Immature natural killer cell (primary cell): ENCODE measurements around the gene RFT1. TPM values are rescaled to one million over a fixed set of nuclear protein-coding genes. Genes with fewer than 3 reads are reported as not detected.

Source experiments
- DNase-seq, 3 donors: peaks; one replicate each; pipeline ENCODE4 v3.0.0; 2022; ENCODE audit warnings: mixed read lengths in 1 of 3
- H3K27ac Mint-ChIP-seq, 6 donors: one replicate each; pipeline ENCODE4 v1.8.0; 2020; ENCODE audit warnings: mixed read lengths in 6 of 6, mild to moderate bottlenecking in 5 of 6, inconsistent platforms in 4 of 6, moderate library complexity in 3 of 6
- H3K27me3 Mint-ChIP-seq, 3 donors: one replicate each; pipeline ENCODE4 v1.8.0; 2020 to 2021; ENCODE audit warnings: low read depth in 3 of 3, mild to moderate bottlenecking in 3 of 3, mixed read lengths in 3 of 3, moderate library complexity in 3 of 3, inconsistent platforms in 1 of 3
- H3K36me3 Mint-ChIP-seq, 3 donors: one replicate each; pipeline ENCODE4 v1.8.0; 2020; ENCODE audit warnings: mixed read lengths in 3 of 3, inconsistent platforms in 2 of 3, mild to moderate bottlenecking in 2 of 3
- H3K4me1 Mint-ChIP-seq, 2 donors: one replicate each; pipeline ENCODE4 v1.8.0; 2020; ENCODE audit warnings: inconsistent platforms in 2 of 2, mild to moderate bottlenecking in 2 of 2, mixed read lengths in 2 of 2, moderate library complexity in 1 of 2
- H3K4me3 Mint-ChIP-seq, 5 donors: one replicate each; pipeline ENCODE4 v1.8.0; 2020; ENCODE audit warnings: mild to moderate bottlenecking in 5 of 5, mixed read lengths in 5 of 5, inconsistent platforms in 3 of 5, moderate library complexity in 3 of 5
- H3K9me3 Mint-ChIP-seq, 6 donors: one replicate each; pipeline ENCODE4 v1.8.0; 2020; ENCODE audit warnings: mild to moderate bottlenecking in 6 of 6, mixed read lengths in 6 of 6, inconsistent platforms in 4 of 6, moderate library complexity in 3 of 6
- polyA plus RNA-seq, 3 donors: library from polyadenylated mRNA; unstranded; fragments of 300-500 nt; fragmentation: Illumina TruSeq; gene quantifications; one replicate each; pipeline ENCODE4 v1.2.3, GENCODE V29; 2021

RFT1 gene
- polyA plus RNA-seq, 3 donors from 2014 or later: 14.2 to 29.2 (median 21.7) TPM

DNA sequence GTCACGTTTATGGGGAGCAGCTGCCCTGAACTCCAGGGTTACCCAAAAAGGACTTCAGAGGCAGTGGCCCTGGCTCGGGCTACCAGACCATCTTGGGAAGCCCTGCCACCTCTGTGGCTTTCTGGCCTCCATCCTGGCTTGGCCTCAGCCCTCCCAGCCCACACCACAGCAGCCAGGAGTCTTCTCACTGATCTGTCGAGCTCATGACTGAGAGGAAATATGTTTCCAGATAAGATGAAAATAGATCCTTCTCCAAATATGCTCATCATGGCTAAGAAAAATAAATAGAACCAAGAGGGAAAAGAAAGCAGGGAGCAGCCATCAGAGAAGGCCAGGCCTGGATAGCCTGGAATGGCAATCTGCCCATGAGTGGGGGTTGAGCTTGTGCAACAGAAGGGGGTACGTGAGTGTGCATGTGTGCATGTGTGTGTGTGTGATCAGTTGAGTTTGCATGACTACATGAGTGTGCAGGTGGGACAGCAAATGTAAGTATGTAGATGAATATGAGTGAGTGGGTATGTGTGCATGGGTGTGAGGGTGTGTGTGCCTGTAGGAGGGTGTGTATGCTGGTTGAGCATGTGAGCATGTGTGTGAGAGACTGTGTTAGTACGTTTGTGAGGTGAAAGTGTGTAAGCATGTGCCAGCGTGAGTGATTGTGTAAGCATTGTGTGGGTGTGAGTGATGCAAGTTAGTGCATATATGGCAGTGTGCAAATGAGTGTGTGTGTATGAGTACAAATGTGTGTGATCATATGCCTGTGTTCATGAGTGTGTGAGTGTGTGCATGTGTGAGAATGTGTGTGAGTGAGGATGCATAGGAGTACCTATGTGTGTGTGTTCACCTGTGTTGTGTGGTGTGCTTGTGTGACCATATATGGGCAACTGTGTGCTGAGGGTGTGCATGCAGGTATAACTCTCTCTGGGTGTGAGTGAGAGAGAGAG, 9.9 kb upstream of the RFT1 start:
- H3K4me3 Mint-ChIP-seq: no peak overlapping the region
- H3K27me3 Mint-ChIP-seq: peaks cover 0 to 2% (median 0%) of the 10 kb centered on the region in 3 donors
- DNase-seq: no peak
- H3K4me1 Mint-ChIP-seq: no peaks in the 10 kb centered on the region
- no peaks in the 10 kb centered on the region for H3K36me3 Mint-ChIP-seq
- peak overlapping the region in 1 of 6 donors; percentile 37 for H3K27ac Mint-ChIP-seq
- H3K9me3 Mint-ChIP-seq: no peaks in the 10 kb centered on the region

DNA sequence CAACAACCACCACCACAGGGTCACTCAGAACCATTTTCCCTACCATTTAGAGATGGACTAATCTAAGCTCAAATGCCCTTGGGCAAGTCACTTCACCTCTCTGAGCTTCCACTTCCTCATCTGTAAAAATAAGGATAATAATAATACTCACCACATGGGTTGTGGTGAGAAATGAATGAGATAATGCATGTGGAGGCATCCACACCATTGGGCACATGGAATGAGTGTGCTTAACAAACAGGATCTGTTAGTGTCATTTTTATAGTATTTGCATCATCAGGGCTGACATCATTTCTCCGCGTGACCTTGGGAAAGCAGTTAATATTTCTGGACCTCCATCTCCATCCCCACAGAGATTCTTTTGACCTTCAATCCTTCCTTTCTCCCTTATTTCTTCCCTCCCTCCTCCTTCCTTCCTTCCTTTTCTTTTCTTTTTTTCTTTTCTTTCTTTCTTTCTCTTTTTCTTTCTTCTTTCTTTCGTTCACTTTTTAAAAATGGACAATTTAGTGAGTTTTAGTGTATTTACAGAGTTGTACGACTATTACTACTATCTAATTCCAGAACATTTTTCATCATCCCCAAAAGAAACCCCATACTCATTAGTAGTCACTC, 7.7 kb upstream of the RFT1 start:
- Mint-ChIP-seq H3K36me3 (no peaks in the 10 kb centered on the region), H3K4me3 (no peak overlapping the region), H3K4me1 (no peaks in the 10 kb centered on the region), H3K9me3 (no peaks in the 10 kb centered on the region), H3K27ac (no peak overlapping the region), H3K27me3 (peaks cover 0 to 2% (median 0%) of the 10 kb centered on the region in 3 donors)
- no peak for DNase-seq

DNA sequence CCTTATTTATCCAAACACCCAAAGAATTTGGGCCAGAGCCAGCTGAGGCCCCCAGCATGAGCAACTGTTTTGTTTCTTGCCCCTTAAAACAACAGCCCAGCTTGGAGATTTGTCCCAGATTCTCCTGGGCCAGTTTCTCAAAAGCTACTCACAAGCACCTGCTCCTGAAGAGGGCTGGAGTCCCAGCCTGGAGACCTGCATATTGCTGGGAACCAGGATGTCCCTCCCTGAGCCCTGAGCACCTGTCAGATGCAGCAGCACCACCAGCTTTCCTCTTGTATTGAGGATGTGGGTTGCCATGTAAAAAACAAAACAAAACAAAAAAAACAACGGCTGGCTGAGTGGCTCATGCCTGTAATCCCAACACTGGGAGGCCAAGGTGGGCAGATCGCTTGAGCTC, 7.0 kb upstream of the RFT1 start:
- DNase-seq: no peak

DNA sequence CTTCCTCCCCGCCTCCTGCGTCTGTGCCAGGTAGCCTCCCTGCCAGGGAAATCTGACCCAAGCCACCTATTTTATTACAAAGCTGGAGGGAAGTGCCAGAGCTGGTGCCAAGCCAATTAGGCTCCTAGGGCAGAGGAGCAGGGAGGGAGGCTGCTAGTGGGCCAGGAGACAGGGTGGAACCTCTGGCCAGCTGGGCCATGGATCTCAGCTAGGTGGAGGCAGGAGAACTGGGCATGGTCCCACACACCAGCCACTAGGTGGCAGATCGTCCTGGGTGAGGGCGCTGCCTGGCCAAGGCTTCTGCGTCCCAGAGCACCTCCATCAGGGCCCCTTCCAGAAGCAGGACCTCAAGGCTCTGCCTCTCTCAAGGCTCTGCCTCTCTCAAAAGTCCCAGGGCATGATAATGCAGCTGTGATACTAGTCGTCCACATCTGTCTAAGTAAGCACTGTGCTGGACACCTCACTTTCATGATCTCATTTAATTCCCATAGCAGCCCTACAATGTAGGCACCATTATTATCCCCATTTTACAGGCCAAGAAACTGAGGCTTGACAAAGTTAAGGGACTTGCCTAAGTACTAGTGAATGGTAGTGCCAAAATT, 4.5 kb upstream of the RFT1 start:
- Mint-ChIP-seq H3K27ac (no peak overlapping the region), H3K36me3 (no peaks in the 10 kb centered on the region), H3K4me3 (no peak overlapping the region), H3K4me1 (peaks cover 14 to 20% of the 10 kb centered on the region in 2 donors), H3K27me3 (peaks cover 4 to 7% (median 7%) of the 10 kb centered on the region in 3 donors), H3K9me3 (no peaks in the 10 kb centered on the region)
- peak; percentile 44 to 57 (median 50) for DNase-seq

More for the DNA sequence above, 7.0 kb upstream of the RFT1 start:
- Mint-ChIP-seq H3K4me1 (no peaks in the 10 kb centered on the region), H3K9me3 (no peaks in the 10 kb centered on the region), H3K27ac (no peak overlapping the region), H3K27me3 (peaks cover 0 to 2% (median under 1%) of the 10 kb centered on the region in 3 donors), H3K36me3 (no peaks in the 10 kb centered on the region), H3K4me3 (no peak overlapping the region)

GRCh38 chr3:53132347-53132746, 2.1 kb upstream of the RFT1 start:
- Mint-ChIP-seq H3K27ac (peak overlapping the region in 4 of 6 donors; percentile 45 to 97 (median 55)), H3K4me1 (peaks cover 22 to 31% of the 10 kb centered on the region in 2 donors)

GRCh38 chr3:53131096-53131495, 861 bp upstream of the RFT1 start:
- Mint-ChIP-seq H3K4me1 (peaks cover 22 to 31% of the 10 kb centered on the region in 2 donors), H3K27ac (peak overlapping the region; percentile 97 to 100 (median 99)), H3K36me3 (no peaks in the 10 kb centered on the region), H3K4me3 (peak overlapping the region; percentile 87 to 96 (median 90)), H3K9me3 (no peaks in the 10 kb centered on the region), H3K27me3 (peaks cover 7 to 9% (median 7%) of the 10 kb centered on the region in 3 donors)
- DNase-seq: no peak

More at GRCh38 chr3:53132347-53132746, 2.1 kb upstream of the RFT1 start:
- H3K4me3 Mint-ChIP-seq: peak overlapping the region in 2 of 5 donors; percentile 27 to 33
- no peaks in the 10 kb centered on the region for H3K36me3 Mint-ChIP-seq
- H3K27me3 Mint-ChIP-seq: peaks cover 7 to 9% (median 7%) of the 10 kb centered on the region in 3 donors
- no peaks in the 10 kb centered on the region for H3K9me3 Mint-ChIP-seq
- no peak for DNase-seq

GRCh38 chr3:53129344-53129743, 891 bp downstream of the RFT1 start:
- Mint-ChIP-seq H3K27me3 (peaks cover 7 to 9% (median 7%) of the 10 kb centered on the region in 3 donors), H3K4me3 (peak overlapping the region; percentile 87 to 96 (median 90)), H3K9me3 (no peaks in the 10 kb centered on the region), H3K4me1 (peaks cover 22 to 31% of the 10 kb centered on the region in 2 donors), H3K27ac (peak overlapping the region; percentile 97 to 100 (median 99)), H3K36me3 (peaks cover 6% of the 10 kb centered on the region in 3 donors)
- no peak for DNase-seq

GRCh38 chr3:53126601-53127000, 3.6 kb downstream of the RFT1 start:
- Mint-ChIP-seq H3K4me3 (no peak overlapping the region), H3K27ac (peak overlapping the region in 1 of 6 donors; percentile 30)

DNA sequence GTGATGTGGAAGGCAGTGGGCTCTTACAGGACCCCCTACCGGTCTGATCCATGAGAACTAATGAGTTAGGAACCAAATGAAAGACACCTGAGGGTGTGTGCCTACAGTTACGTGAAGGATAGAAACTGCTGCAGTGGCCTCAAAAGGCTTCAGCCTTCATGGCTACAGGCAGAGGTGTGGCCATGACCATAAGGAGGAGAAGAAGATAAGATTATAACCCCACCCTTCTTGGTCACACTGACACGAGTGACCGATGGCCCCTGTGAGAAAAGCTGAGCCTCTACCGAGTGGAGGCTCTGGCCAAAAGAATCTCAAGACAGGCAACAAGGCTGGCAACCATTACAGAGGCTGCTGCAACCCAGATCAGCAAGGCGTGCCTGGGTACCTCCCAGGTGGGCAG, 6.3 kb downstream of the RFT1 start:
- DNase-seq: no peak
- H3K36me3 Mint-ChIP-seq: peaks cover 28 to 45% (median 33%) of the 10 kb centered on the region in 3 donors
- H3K9me3 Mint-ChIP-seq: no peaks in the 10 kb centered on the region
- peaks cover 0 to 3% of the 10 kb centered on the region in 2 donors for H3K4me1 Mint-ChIP-seq
- H3K27ac Mint-ChIP-seq: no peak overlapping the region
- no peaks in the 10 kb centered on the region for H3K27me3 Mint-ChIP-seq
- H3K4me3 Mint-ChIP-seq: no peak overlapping the region

More at GRCh38 chr3:53126601-53127000, 3.6 kb downstream of the RFT1 start:
- H3K27me3 Mint-ChIP-seq: peaks cover 5 to 9% (median 7%) of the 10 kb centered on the region in 3 donors
- no peak for DNase-seq
- H3K4me1 Mint-ChIP-seq: peaks cover 22 to 30% of the 10 kb centered on the region in 2 donors
- peaks cover 18 to 26% (median 21%) of the 10 kb centered on the region in 3 donors for H3K36me3 Mint-ChIP-seq
- no peaks in the 10 kb centered on the region for H3K9me3 Mint-ChIP-seq

DNA sequence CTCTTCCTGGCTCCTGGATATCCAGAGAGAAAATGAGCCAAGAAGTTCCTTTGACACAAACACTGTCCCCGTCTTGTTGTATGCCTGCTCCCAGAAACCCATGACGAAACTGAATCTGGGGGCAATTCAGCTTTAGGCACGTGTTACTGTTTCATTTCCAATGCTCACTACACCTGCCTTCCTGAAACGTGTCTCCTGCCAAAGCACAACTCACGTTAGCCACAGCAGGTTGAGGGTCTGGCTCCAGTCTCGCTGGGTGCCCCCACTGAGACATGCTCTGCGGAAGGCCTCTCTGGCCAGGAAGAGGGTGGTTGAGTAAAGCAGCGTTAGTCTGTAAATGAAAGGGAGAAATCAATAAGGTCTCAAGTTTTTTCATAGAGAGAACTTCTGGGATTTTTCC, 6.7 kb downstream of the RFT1 start:
- H3K27me3 Mint-ChIP-seq: no peaks in the 10 kb centered on the region
- H3K4me3 Mint-ChIP-seq: no peak overlapping the region
- H3K36me3 Mint-ChIP-seq: peaks cover 29 to 47% (median 34%) of the 10 kb centered on the region in 3 donors
- no peak for DNase-seq
- no peaks in the 10 kb centered on the region for H3K4me1 Mint-ChIP-seq
- H3K9me3 Mint-ChIP-seq: no peaks in the 10 kb centered on the region
- no peak overlapping the region for H3K27ac Mint-ChIP-seq

DNA sequence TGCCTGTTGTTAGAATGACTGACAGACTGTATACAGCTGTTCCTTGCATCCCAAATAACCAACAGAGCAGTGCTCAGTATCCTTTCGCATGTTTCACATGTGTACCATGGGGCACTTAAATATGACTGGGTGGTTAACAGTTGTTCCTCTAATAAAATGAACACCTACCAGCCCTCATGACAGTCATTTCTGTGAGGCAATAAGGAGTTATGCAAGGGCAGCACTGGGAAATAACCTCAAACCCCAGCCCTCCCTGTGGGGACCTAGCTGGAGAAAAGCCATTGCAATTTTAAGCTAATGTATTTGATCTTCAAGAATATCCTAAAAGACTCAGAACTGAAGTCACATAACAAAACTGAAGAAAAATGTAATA, 7.3 kb downstream of the RFT1 start:
- Mint-ChIP-seq H3K4me3 (no peak overlapping the region), H3K4me1 (no peaks in the 10 kb centered on the region), H3K27me3 (no peaks in the 10 kb centered on the region), H3K9me3 (no peaks in the 10 kb centered on the region), H3K36me3 (peaks cover 35 to 53% (median 40%) of the 10 kb centered on the region in 3 donors), H3K27ac (peak overlapping the region in 1 of 6 donors; percentile 29)
- DNase-seq: no peak

- H3K36me3 Mint-ChIP-seq: peaks cover 36 to 54% (median 40%) of the 10 kb centered on the region in 3 donors
- no peak overlapping the region for H3K4me3 Mint-ChIP-seq
- no peaks in the 10 kb centered on the region for H3K4me1 Mint-ChIP-seq
- H3K9me3 Mint-ChIP-seq: no peaks in the 10 kb centered on the region
- no peaks in the 10 kb centered on the region for H3K27me3 Mint-ChIP-seq
- peak overlapping the region in 1 of 6 donors; percentile 29 for H3K27ac Mint-ChIP-seq
- DNase-seq: no peak
Observed at GRCh38 chr3:53122255-53122932, 7.8 kb downstream of the RFT1 start.

GRCh38 chr3:53120336-53120735, 9.9 kb downstream of the RFT1 start:
- DNase-seq: no peak

More at GRCh38 chr3:53120336-53120735, 9.9 kb downstream of the RFT1 start:
- H3K27me3 Mint-ChIP-seq: no peaks in the 10 kb centered on the region
- no peaks in the 10 kb centered on the region for H3K9me3 Mint-ChIP-seq
- H3K4me1 Mint-ChIP-seq: no peaks in the 10 kb centered on the region
- no peak overlapping the region for H3K27ac Mint-ChIP-seq
- peaks cover 36 to 54% (median 40%) of the 10 kb centered on the region in 3 donors for H3K36me3 Mint-ChIP-seq
- H3K4me3 Mint-ChIP-seq: no peak overlapping the region
